Sigmoid colon (tissue), 7 donors: ENCODE measurements around the gene ZNF213. TPM values are rescaled to one million over a fixed set of nuclear protein-coding genes. Genes with fewer than 3 reads are reported as not detected.

ENCODE experiments used
- DNase-seq: peaks from one replicate; pipeline ENCODE4 v3.0.0-alpha.2; 2019
- H3K27ac ChIP-seq, 4 donors: fragments of 200-600 bp; sonication (generic); one replicate each; pipeline ENCODE4 v1.5.1; 2016 to 2019; ENCODE audit warnings: mild to moderate bottlenecking in 1 of 4
- H3K27me3 ChIP-seq, 3 donors: fragments of 200-600 bp; sonication (generic); one replicate each; pipeline ENCODE4 v1.5.1; 2019; ENCODE audit warnings: mild to moderate bottlenecking in 1 of 3
- H3K36me3 ChIP-seq, 4 donors: fragments of 200-600 bp; sonication (generic); one replicate each; pipeline ENCODE4 v1.5.1; 2016 to 2019
- H3K4me1 ChIP-seq, 4 donors: fragments of 200-600 bp; sonication (generic); one replicate each; pipeline ENCODE4 v1.5.1; 2017 to 2019
- H3K4me3 ChIP-seq, 4 donors: fragments of 200-600 bp; sonication (generic); one replicate each; pipeline ENCODE4 v1.5.1; 2017 to 2019; ENCODE audit warnings: mild to moderate bottlenecking in 2 of 4, moderate library complexity in 1 of 4
- H3K9me3 ChIP-seq, 4 donors: fragments of 200-600 bp in 3 of 4; sonication (generic) in 3 of 4; one replicate each; pipeline versions ENCODE4 v1.5.1 to v1.6.1; 2013 to 2019
- EP300 ChIP-seq, 4 donors: sonication (generic); formaldehyde crosslinking; IDR thresholded peaks; one replicate each; pipeline ENCODE4 v1.6.1; 2017; ENCODE audit warnings: antibody characterized with exemption in 4 of 4
- POLR2A ChIP-seq, 2 donors: fragments of 450-650 bp; IDR thresholded peaks; one replicate each; pipeline ENCODE4 v1.6.1; 2016; ENCODE audit warnings: antibody characterized with exemption in 2 of 2, mild to moderate bottlenecking in 2 of 2, moderate library complexity in 2 of 2
- POLR2AphosphoS5 ChIP-seq, 4 donors: sonication (generic); formaldehyde crosslinking; IDR thresholded peaks; one replicate each; pipeline ENCODE4 v1.6.1; 2017; ENCODE audit warnings: antibody characterized with exemption in 4 of 4
- WGBS, 2 donors: extraction: QIAGEN DNeasy Blood & Tissue Kit; methylation state at CpG; one replicate each; pipeline ENCODE4 v1.1.7; 2013; 5-methylcytosine and 5-hydroxymethylcytosine counted together
- intact Hi-C: fragments of 100-400 bp; cut with DNase I; formaldehyde crosslinking; loops from one replicate; pipeline ENCODE4 v1.15.1; 2023
- polyA plus RNA-seq, 3 donors: library from polyadenylated mRNA; stranded (reverse); fragments of 200-250 nt; gene quantifications; one replicate each; pipeline ENCODE4 v1.2.3, GENCODE V29; 2013
- total RNA-seq, 4 donors: library from RNA; depleted of rRNA; stranded (reverse); fragments of >200 nt; gene quantifications; one replicate each; pipeline ENCODE4 v1.1.0, GENCODE V29; 2016
- TF ChIP-seq, protein P1 (sequence below), 4 experiments: fragments of 450-650 bp in 3 of 4; fragments of 200-600 bp in 1 of 4; IDR thresholded peaks; one replicate each; pipeline ENCODE4 v1.5.1; 2016 to 2019; ENCODE audit warnings: antibody characterized with exemption in 4 of 4, mild to moderate bottlenecking in 3 of 4, moderate library complexity in 2 of 4
- donor health status: healthy with polysubstance abuse.
- donor health status: Bipolar disorder and iron deficiency.
- donor health status: healthy.

The ZNF213 gene
- total and polyA plus RNA-seq, 7 donors, result 2.6 to 11.3 (median 7.2) TPM

DNA sequence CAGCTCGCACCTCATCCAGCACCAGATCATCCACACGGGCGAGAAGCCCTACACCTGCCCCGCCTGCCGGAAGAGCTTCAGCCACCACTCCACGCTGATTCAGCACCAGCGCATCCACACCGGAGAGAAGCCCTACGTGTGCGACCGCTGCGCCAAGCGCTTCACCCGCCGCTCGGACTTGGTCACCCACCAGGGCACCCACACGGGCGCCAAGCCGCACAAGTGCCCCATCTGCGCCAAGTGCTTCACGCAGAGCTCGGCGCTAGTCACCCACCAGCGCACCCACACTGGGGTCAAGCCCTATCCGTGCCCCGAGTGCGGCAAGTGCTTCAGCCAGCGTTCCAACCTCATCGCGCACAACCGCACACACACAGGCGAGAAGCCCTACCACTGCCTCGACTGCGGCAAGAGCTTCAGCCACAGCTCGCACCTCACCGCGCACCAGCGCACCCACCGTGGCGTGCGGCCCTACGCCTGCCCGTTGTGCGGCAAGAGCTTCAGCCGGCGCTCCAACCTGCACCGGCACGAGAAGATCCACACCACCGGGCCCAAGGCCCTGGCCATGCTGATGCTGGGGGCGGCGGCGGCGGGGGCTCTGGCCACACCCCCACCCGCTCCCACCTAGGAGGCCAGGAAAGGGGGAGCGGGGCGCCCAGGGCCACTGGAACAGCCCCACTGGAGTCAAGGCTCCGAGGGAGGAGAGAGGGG, 15.0 kb upstream of the ZNF213 start:
- TF ChIP-seq POLR2A (IDR thresholded peaks at IDR 0.05) (no peak), POLR2AphosphoS5 (IDR thresholded peaks at IDR 0.05) (no peak), EP300 (IDR thresholded peaks at IDR 0.05) (no peak)
- TF ChIP-seq, protein P1, sequence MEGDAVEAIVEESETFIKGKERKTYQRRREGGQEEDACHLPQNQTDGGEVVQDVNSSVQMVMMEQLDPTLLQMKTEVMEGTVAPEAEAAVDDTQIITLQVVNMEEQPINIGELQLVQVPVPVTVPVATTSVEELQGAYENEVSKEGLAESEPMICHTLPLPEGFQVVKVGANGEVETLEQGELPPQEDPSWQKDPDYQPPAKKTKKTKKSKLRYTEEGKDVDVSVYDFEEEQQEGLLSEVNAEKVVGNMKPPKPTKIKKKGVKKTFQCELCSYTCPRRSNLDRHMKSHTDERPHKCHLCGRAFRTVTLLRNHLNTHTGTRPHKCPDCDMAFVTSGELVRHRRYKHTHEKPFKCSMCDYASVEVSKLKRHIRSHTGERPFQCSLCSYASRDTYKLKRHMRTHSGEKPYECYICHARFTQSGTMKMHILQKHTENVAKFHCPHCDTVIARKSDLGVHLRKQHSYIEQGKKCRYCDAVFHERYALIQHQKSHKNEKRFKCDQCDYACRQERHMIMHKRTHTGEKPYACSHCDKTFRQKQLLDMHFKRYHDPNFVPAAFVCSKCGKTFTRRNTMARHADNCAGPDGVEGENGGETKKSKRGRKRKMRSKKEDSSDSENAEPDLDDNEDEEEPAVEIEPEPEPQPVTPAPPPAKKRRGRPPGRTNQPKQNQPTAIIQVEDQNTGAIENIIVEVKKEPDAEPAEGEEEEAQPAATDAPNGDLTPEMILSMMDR (IDR thresholded peaks at IDR 0.05), result no peak
- intact Hi-C loops, result no loop called here
- H3K4me1 ChIP-seq, result peaks cover 0 to 15% (median 8%) of the 10 kb centered on the region in 4 donors
- no peaks in the 10 kb centered on the region for H3K27me3 ChIP-seq
- no peak overlapping the region for H3K4me3 ChIP-seq
- H3K27ac ChIP-seq, result no peak overlapping the region
- WGBS, 2 donors, result 95 to 96% methylated on average over 57 of the region's 57 CpGs
- no peak for DNase-seq
- H3K9me3 ChIP-seq, result no peaks in the 10 kb centered on the region
- peaks cover 6 to 53% (median 26%) of the 10 kb centered on the region in 4 donors for H3K36me3 ChIP-seq

GRCh38 chr16:3120435-3120834, 14.4 kb upstream of the ZNF213 start:
- Histone ChIP-seq H3K27me3 (no peaks in the 10 kb centered on the region), H3K4me3 (no peak overlapping the region), H3K9me3 (no peaks in the 10 kb centered on the region), H3K4me1 (peaks cover 0 to 18% (median 13%) of the 10 kb centered on the region in 4 donors), H3K36me3 (peaks cover 6 to 47% (median 24%) of the 10 kb centered on the region in 4 donors), H3K27ac (no peak overlapping the region)
- no peak for DNase-seq
- 95% methylated on average over 16 of the region's 16 CpGs for WGBS, 2 donors
- intact Hi-C loops, result no loop called here
- TF ChIP-seq, protein P1 (IDR thresholded peaks at IDR 0.05), result no peak
- no peak for TF ChIP-seq POLR2AphosphoS5 (IDR thresholded peaks at IDR 0.05)

GRCh38 chr16:3121851-3122467, 12.9 kb upstream of the ZNF213 start:
- no peak overlapping the region for H3K4me3 ChIP-seq
- no peaks in the 10 kb centered on the region for H3K9me3 ChIP-seq
- H3K27ac ChIP-seq, result no peak overlapping the region
- intact Hi-C loops, result no loop called here
- DNase-seq, result no peak
- H3K4me1 ChIP-seq, result peaks cover 0 to 18% (median 13%) of the 10 kb centered on the region in 4 donors
- H3K36me3 ChIP-seq, result peaks cover 6 to 32% (median 17%) of the 10 kb centered on the region in 4 donors
- no peaks in the 10 kb centered on the region for H3K27me3 ChIP-seq
- TF ChIP-seq, protein P1 (IDR thresholded peaks at IDR 0.05), result no peak
- TF ChIP-seq POLR2A (IDR thresholded peaks at IDR 0.05), result no peak
- no peak for TF ChIP-seq POLR2AphosphoS5 (IDR thresholded peaks at IDR 0.05)
- TF ChIP-seq EP300 (IDR thresholded peaks at IDR 0.05), result no peak
- WGBS, 2 donors, result 52 to 76% methylated on average over 7 of the region's 7 CpGs

- no peaks in the 10 kb centered on the region for H3K27me3 ChIP-seq
- peaks cover 0 to 18% (median 13%) of the 10 kb centered on the region in 4 donors for H3K4me1 ChIP-seq
- no peaks in the 10 kb centered on the region for H3K9me3 ChIP-seq
- H3K27ac ChIP-seq, result no peak overlapping the region
- 56 to 67% methylated on average over 8 of the region's 8 CpGs for WGBS, 2 donors
- H3K4me3 ChIP-seq, result no peak overlapping the region
- TF ChIP-seq POLR2A (IDR thresholded peaks at IDR 0.05) (no peak), POLR2AphosphoS5 (IDR thresholded peaks at IDR 0.05) (no peak), EP300 (IDR thresholded peaks at IDR 0.05) (no peak)
- TF ChIP-seq, protein P1 (IDR thresholded peaks at IDR 0.05), result no peak
- intact Hi-C loops, result no loop called here
- DNase-seq, result no peak
- H3K36me3 ChIP-seq, result peaks cover 6 to 28% (median 17%) of the 10 kb centered on the region in 4 donors
Measured at GRCh38 chr16:3122926-3123570, 11.8 kb upstream of the ZNF213 start.
